ENCODE data around the gene CACFD1.

DNA sequence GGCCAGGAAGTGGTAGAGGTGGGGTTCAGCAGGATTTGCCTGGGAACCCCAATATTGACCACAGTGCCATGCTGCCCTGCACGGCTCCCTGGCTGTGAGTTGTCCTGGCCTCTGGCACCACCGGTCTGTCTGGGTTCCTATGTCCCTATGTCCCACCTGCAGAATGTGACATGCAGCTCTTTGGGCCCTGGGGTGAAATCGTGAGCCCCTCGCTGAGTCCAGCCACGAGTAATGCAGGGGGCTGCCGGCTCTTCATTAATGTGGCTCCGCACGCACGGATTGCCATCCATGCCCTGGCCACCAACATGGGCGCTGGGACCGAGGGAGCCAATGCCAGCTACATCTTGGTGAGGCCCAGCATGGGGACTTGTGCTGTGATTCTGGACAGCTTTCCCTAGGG, 2.0 kb upstream of the CACFD1 start:
- TF ChIP-seq CTCF (IDR thresholded peaks at IDR 0.05; ENCODE audit: low read depth, low read length): no peak
- no peak for TF ChIP-seq POLR2A (IDR thresholded peaks at IDR 0.05; ENCODE audit: extremely low read depth, insufficient read length)
